SK-N-MC (cell line): ENCODE data around the gene COA8.

Source experiments
- DNase-seq: peaks from one replicate; pipeline ENCODE4 v3.0.0-alpha.2; 2011; ENCODE audit warnings: low read depth, low spot score
- H3K27ac ChIP-seq: fragments of 200-600 bp; sonication (generic); 2 replicates; pipeline ENCODE4 v1.5.1; 2016; ENCODE audit warnings: mixed run types
- H3K36me3 ChIP-seq: fragments of 200-600 bp; sonication (generic); 2 replicates; pipeline ENCODE4 v1.6.1; 2017; ENCODE audit warnings: antibody characterized with exemption, low read length, mixed read lengths; ENCODE audit not compliant: insufficient read depth
- H3K4me3 ChIP-seq: fragments of 200-600 bp; sonication (generic); 2 replicates; pipeline ENCODE4 v1.5.1; 2016
- H3K9ac ChIP-seq: fragments of 200-600 bp; sonication (generic); 2 replicates; pipeline ENCODE4 v1.8.0; 2017; ENCODE audit warnings: mixed run types, mixed read lengths; ENCODE audit not compliant: insufficient read length
- H3K9me3 ChIP-seq: fragments of 200-600 bp; sonication (generic); 2 replicates; pipeline ENCODE4 v1.6.1; 2017; ENCODE audit warnings: low read depth, mild to moderate bottlenecking, antibody characterized with exemption, low read length, moderate library complexity, mixed read lengths
- EZH2 ChIP-seq: fragments of 200-600 bp; sonication (generic); IDR thresholded peaks from one replicate; pipeline ENCODE4 v1.6.1; 2017; ENCODE audit warnings: antibody characterized with exemption
- FOXP2 ChIP-seq: optimal IDR thresholded peaks from 2 replicates; pipeline ENCODE3; 2011; ENCODE audit warnings: mild to moderate bottlenecking, moderate library complexity; ENCODE audit not compliant: insufficient read depth; ENCODE audit errors: extremely low read length, control extremely low read depth
- POLR2AphosphoS5 ChIP-seq: IDR thresholded peaks from 2 replicates; pipeline ENCODE4 v1.6.1; 2012; ENCODE audit warnings: mild to moderate bottlenecking, low read depth, low read length, borderline replicate concordance

COA8 gene

GRCh38 chr14:103545915-103546651, 16.7 kb upstream of the COA8 start:
- H3K9me3 ChIP-seq, result no peaks in the 10 kb centered on the region
- no peak overlapping the region for H3K9ac ChIP-seq
- H3K27ac ChIP-seq, result no peak overlapping the region
- H3K36me3 ChIP-seq, result no peaks in the 10 kb centered on the region
- TF ChIP-seq EZH2, result no peak
- TF ChIP-seq FOXP2, result no peak
- TF ChIP-seq POLR2AphosphoS5, result no peak
- DNase-seq, result no peak
- H3K4me3 ChIP-seq, result no peak overlapping the region

GRCh38 chr14:103546652-103547454, 15.9 kb upstream of the COA8 start:
- no peak for TF ChIP-seq POLR2AphosphoS5
- TF ChIP-seq EZH2, result no peak
- DNase-seq, result no peak
- no peak overlapping the region for H3K27ac ChIP-seq

GRCh38 chr14:103547455-103547940, 15.3 kb upstream of the COA8 start:
- Histone ChIP-seq H3K4me3 (no peak overlapping the region), H3K27ac (no peak overlapping the region), H3K9ac (no peak overlapping the region), H3K36me3 (no peaks in the 10 kb centered on the region), H3K9me3 (no peaks in the 10 kb centered on the region)
- DNase-seq, result no peak
- TF ChIP-seq POLR2AphosphoS5 (no peak), EZH2 (no peak), FOXP2 (no peak)

More at GRCh38 chr14:103546652-103547454, 15.9 kb upstream of the COA8 start:
- Histone ChIP-seq H3K9ac (no peak overlapping the region), H3K36me3 (no peaks in the 10 kb centered on the region), H3K4me3 (no peak overlapping the region), H3K9me3 (no peaks in the 10 kb centered on the region)

- no peaks in the 10 kb centered on the region for H3K36me3 ChIP-seq
- no peak for TF ChIP-seq FOXP2
- TF ChIP-seq EZH2, result no peak
- TF ChIP-seq POLR2AphosphoS5, result no peak
- DNase-seq, result no peak
- no peaks in the 10 kb centered on the region for H3K9me3 ChIP-seq
- no peak overlapping the region for H3K9ac ChIP-seq
- no peak overlapping the region for H3K4me3 ChIP-seq
- no peak overlapping the region for H3K27ac ChIP-seq
These were observed 14.8 kb upstream of the COA8 start for GRCh38 chr14:103547941-103548462.

GRCh38 chr14:103548463-103549351, 14.1 kb upstream of the COA8 start:
- TF ChIP-seq POLR2AphosphoS5, result no peak
- TF ChIP-seq EZH2, result no peak
- no peak for TF ChIP-seq FOXP2
- Histone ChIP-seq H3K9ac (no peak overlapping the region), H3K9me3 (no peaks in the 10 kb centered on the region), H3K27ac (no peak overlapping the region), H3K36me3 (no peaks in the 10 kb centered on the region), H3K4me3 (no peak overlapping the region)
- no peak for DNase-seq

GRCh38 chr14:103549361-103550311, 13.1 kb upstream of the COA8 start:
- no peak overlapping the region for H3K9ac ChIP-seq
- 0 out of 2 replicates have a peak overlapping the region, but pooled peaks have one; percentile 2 for H3K27ac ChIP-seq
- TF ChIP-seq POLR2AphosphoS5, result no peak
- no peak for TF ChIP-seq FOXP2
- no peak for TF ChIP-seq EZH2
- H3K9me3 ChIP-seq, result no peaks in the 10 kb centered on the region
- no peak for DNase-seq
- H3K36me3 ChIP-seq, result no peaks in the 10 kb centered on the region
- H3K4me3 ChIP-seq, result no peak overlapping the region
